Astrocyte (in vitro differentiated cells and primary cell): ENCODE data around the gene CAPZB. TPM values are rescaled to one million over a fixed set of nuclear protein-coding genes. Genes with fewer than 3 reads are reported as not detected.

ENCODE experiments used
- DNase-seq: peaks from one replicate; pipeline ENCODE4 v3.0.0-alpha.2; 2010; ENCODE audit warnings: low read depth
- FAIRE-seq: peaks from 2 replicates; lab custom pipeline; 2011; peaks lifted over from hg19 to GRCh38; lab: Jason Lieb, UNC
- H2AFZ ChIP-seq: 2 replicates; pipeline ENCODE4 v1.6.0; 2012; ENCODE audit warnings: low read depth, low read length, inconsistent platforms
- H3K27ac ChIP-seq: 2 replicates; pipeline ENCODE4 v1.5.1; 2011; ENCODE audit warnings: low read depth, low read length, inconsistent platforms
- H3K27me3 ChIP-seq: 2 replicates; pipeline ENCODE4 v1.6.0; 2011; ENCODE audit warnings: low read length, inconsistent platforms; ENCODE audit not compliant: insufficient read depth
- H3K36me3 ChIP-seq: 2 replicates; pipeline ENCODE4 v1.5.1; 2011; ENCODE audit warnings: low read length, inconsistent platforms; ENCODE audit not compliant: insufficient read depth
- H3K4me1 ChIP-seq: 2 replicates; pipeline ENCODE4 v1.5.1; 2011; ENCODE audit warnings: low read length, inconsistent platforms; ENCODE audit not compliant: insufficient read depth
- H3K4me2 ChIP-seq: 2 replicates; pipeline ENCODE4 v1.6.0; 2012; ENCODE audit warnings: low read length, inconsistent platforms
- H3K4me3 ChIP-seq: 2 replicates; pipeline ENCODE4 v1.5.1; 2011; ENCODE audit warnings: low read depth, mild to moderate bottlenecking, low read length, inconsistent platforms; ENCODE audit not compliant: insufficient read depth
- H3K79me2 ChIP-seq: 2 replicates; pipeline ENCODE4 v1.6.0; 2012; ENCODE audit warnings: mild to moderate bottlenecking, low read length, inconsistent platforms; ENCODE audit not compliant: insufficient read depth
- H3K9ac ChIP-seq: 2 replicates; pipeline ENCODE4 v1.6.0; 2012; ENCODE audit warnings: mild to moderate bottlenecking, low read length, inconsistent platforms
- H3K9me3 ChIP-seq: 2 replicates; pipeline ENCODE4 v1.5.1; 2012; ENCODE audit warnings: low read depth, mild to moderate bottlenecking, low read length, inconsistent platforms; ENCODE audit not compliant: insufficient read depth
- H4K20me1 ChIP-seq: 2 replicates; pipeline ENCODE4 v1.6.0; 2012; ENCODE audit warnings: low read length, inconsistent platforms; ENCODE audit not compliant: insufficient read depth
- H3K27ac Mint-ChIP-seq: one replicate; pipeline ENCODE4 v1.8.0; 2021; ENCODE audit warnings: mild to moderate bottlenecking, mixed read lengths; ENCODE audit not compliant: unreplicated experiment
- H3K27me3 Mint-ChIP-seq: one replicate; pipeline ENCODE4 v1.8.0; 2021; ENCODE audit warnings: low read depth, mixed read lengths; ENCODE audit not compliant: unreplicated experiment
- H3K36me3 Mint-ChIP-seq: one replicate; pipeline ENCODE4 v1.8.0; 2021; ENCODE audit warnings: low read depth, mixed read lengths; ENCODE audit not compliant: unreplicated experiment
- H3K4me1 Mint-ChIP-seq: one replicate; pipeline ENCODE4 v1.8.0; 2021; ENCODE audit warnings: low read depth, mixed read lengths; ENCODE audit not compliant: unreplicated experiment
- H3K4me3 Mint-ChIP-seq: one replicate; pipeline ENCODE4 v1.8.0; 2021; ENCODE audit warnings: mild to moderate bottlenecking, moderate library complexity, mixed read lengths; ENCODE audit not compliant: unreplicated experiment
- H3K9me3 Mint-ChIP-seq: one replicate; pipeline ENCODE4 v1.8.0; 2021; ENCODE audit warnings: mild to moderate bottlenecking, mixed read lengths; ENCODE audit not compliant: unreplicated experiment
- EZH2 ChIP-seq: IDR thresholded peaks from 2 replicates; pipeline ENCODE4 v1.6.1; 2012; ENCODE audit warnings: mild to moderate bottlenecking, low read length, inconsistent platforms; ENCODE audit not compliant: insufficient read depth
- total RNA-seq: library from RNA; stranded (reverse); gene quantifications from 2 replicates; pipeline ENCODE4 v1.2.1, GENCODE V29; 2021
- TF ChIP-seq, protein P1 (sequence below): IDR thresholded peaks from 2 replicates; pipeline ENCODE4 v1.5.1; 2011; ENCODE audit warnings: low read depth, mild to moderate bottlenecking, inconsistent platforms, low read length, moderate library complexity; ENCODE audit not compliant: insufficient read depth

CAPZB gene
- total RNA-seq, 1 donor from 2014 or later = 458 TPM

DNA sequence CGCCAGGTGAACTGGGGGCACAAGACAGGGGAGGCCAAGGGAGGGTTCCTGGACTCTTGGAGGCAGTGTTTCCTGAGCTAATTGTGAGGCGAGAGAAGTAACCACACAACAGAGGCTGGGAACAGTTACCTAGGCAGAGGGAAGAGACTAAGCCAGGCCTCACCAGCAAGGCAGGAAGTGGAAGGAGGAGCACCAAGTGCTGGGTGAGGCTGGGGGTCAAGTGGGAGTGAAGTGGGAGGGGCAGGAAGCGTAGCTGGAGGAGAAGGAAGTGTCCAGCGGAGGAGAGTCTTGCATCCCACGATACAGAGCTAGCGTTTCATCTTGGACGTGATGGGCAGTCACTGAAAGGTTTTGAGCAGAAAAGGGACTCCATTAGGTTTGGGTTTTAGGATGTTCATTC is 48.3 kb upstream of the CAPZB start:
- no peaks in the 10 kb centered on the region for H3K4me1 Mint-ChIP-seq

DNA sequence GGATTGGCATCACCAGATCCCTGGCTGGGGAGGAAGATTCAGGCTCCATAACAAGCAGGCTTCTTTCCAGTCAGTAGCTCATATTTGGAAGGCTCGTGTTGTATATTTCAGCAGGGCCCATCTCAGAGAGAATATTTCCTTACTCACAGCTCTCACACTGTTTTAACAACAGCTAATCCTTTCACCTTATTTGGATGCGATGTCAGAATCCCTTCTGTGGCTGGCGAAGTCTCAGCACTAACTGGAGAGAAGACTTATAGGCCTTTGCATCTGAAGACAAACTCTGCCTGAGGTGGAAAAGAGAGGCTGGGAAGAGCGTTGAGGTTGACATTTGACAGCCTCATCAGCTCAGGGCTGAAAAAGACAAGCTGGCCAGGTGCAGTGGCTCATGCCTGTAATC is 47.2 kb upstream of the CAPZB start:
- Histone ChIP-seq H3K4me3 (no peak overlapping the region), H4K20me1 (no peaks in the 10 kb centered on the region), H3K9ac (no peak overlapping the region), H3K27ac (no peak overlapping the region), H3K36me3 (no peaks in the 10 kb centered on the region), H3K79me2 (no peaks in the 10 kb centered on the region), H3K4me1 (no peaks in the 10 kb centered on the region), H2AFZ (no peak overlapping the region), H3K27me3 (no peaks in the 10 kb centered on the region), H3K4me2 (no peak overlapping the region), H3K9me3 (peaks cover 3% of the 10 kb centered on the region)
- H3K4me3 Mint-ChIP-seq = no peak overlapping the region
- peaks cover 8% of the 10 kb centered on the region for H3K9me3 Mint-ChIP-seq
- H3K27me3 Mint-ChIP-seq = peaks cover 2% of the 10 kb centered on the region
- FAIRE-seq = no peak
- H3K4me1 Mint-ChIP-seq = no peaks in the 10 kb centered on the region
- no peak for DNase-seq
- TF ChIP-seq EZH2 = no peak
- TF ChIP-seq, protein P1, sequence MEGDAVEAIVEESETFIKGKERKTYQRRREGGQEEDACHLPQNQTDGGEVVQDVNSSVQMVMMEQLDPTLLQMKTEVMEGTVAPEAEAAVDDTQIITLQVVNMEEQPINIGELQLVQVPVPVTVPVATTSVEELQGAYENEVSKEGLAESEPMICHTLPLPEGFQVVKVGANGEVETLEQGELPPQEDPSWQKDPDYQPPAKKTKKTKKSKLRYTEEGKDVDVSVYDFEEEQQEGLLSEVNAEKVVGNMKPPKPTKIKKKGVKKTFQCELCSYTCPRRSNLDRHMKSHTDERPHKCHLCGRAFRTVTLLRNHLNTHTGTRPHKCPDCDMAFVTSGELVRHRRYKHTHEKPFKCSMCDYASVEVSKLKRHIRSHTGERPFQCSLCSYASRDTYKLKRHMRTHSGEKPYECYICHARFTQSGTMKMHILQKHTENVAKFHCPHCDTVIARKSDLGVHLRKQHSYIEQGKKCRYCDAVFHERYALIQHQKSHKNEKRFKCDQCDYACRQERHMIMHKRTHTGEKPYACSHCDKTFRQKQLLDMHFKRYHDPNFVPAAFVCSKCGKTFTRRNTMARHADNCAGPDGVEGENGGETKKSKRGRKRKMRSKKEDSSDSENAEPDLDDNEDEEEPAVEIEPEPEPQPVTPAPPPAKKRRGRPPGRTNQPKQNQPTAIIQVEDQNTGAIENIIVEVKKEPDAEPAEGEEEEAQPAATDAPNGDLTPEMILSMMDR = no peak
- H3K36me3 Mint-ChIP-seq = no peaks in the 10 kb centered on the region
- no peak overlapping the region for H3K27ac Mint-ChIP-seq

More for the DNA sequence above, 48.3 kb upstream of the CAPZB start:
- no peaks in the 10 kb centered on the region for H3K79me2 ChIP-seq
- no peaks in the 10 kb centered on the region for H4K20me1 ChIP-seq
- H2AFZ ChIP-seq = no peak overlapping the region
- H3K27ac Mint-ChIP-seq = no peak overlapping the region
- no peak for FAIRE-seq
- peaks cover 3% of the 10 kb centered on the region for H3K9me3 ChIP-seq
- no peaks in the 10 kb centered on the region for H3K4me1 ChIP-seq
- peaks cover 2% of the 10 kb centered on the region for H3K27me3 Mint-ChIP-seq
- DNase-seq = no peak
- no peak overlapping the region for H3K9ac ChIP-seq
- H3K36me3 Mint-ChIP-seq = no peaks in the 10 kb centered on the region
- TF ChIP-seq EZH2 = no peak
- TF ChIP-seq, protein P1 = no peak
- H3K36me3 ChIP-seq = no peaks in the 10 kb centered on the region
- H3K27me3 ChIP-seq = no peaks in the 10 kb centered on the region
- no peak overlapping the region for H3K27ac ChIP-seq
- H3K4me3 Mint-ChIP-seq = no peak overlapping the region
- H3K9me3 Mint-ChIP-seq = peaks cover 8% of the 10 kb centered on the region
- H3K4me2 ChIP-seq = no peak overlapping the region
- no peak overlapping the region for H3K4me3 ChIP-seq

DNA sequence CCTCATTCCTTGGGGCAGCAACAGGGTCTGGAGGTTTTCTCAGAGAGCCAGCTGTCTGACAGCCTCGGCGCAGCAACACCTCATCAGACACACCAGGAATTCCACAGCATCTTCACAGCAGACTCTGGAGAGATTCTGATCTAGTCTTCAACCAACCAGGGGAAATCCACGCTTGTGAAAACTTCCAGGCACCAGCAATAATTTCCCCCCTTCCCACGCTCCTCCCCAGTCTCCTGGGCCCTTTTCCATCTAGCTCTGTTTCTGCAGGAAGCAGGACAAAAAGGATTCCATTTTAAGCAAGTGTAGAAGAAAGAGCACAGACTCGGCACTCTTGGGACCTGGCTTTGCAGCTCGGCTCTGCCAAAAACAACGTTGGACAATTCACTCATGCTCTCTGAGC is 44.3 kb upstream of the CAPZB start:
- FAIRE-seq (no peak), DNase-seq (no peak)
- Histone ChIP-seq H3K4me1 (no peaks in the 10 kb centered on the region), H3K4me2 (no peak overlapping the region), H3K9ac (no peak overlapping the region), H2AFZ (no peak overlapping the region), H3K27me3 (no peaks in the 10 kb centered on the region), H3K36me3 (no peaks in the 10 kb centered on the region), H4K20me1 (no peaks in the 10 kb centered on the region), H3K4me3 (no peak overlapping the region), H3K79me2 (no peaks in the 10 kb centered on the region), H3K27ac (no peak overlapping the region), H3K9me3 (peaks cover 3% of the 10 kb centered on the region)
- peaks cover 4% of the 10 kb centered on the region for H3K9me3 Mint-ChIP-seq
- H3K4me1 Mint-ChIP-seq = no peaks in the 10 kb centered on the region
- no peak overlapping the region for H3K4me3 Mint-ChIP-seq
- no peaks in the 10 kb centered on the region for H3K36me3 Mint-ChIP-seq
- H3K27ac Mint-ChIP-seq = no peak overlapping the region
- TF ChIP-seq, protein P1 = no peak
- no peak for TF ChIP-seq EZH2
- peaks cover 2% of the 10 kb centered on the region for H3K27me3 Mint-ChIP-seq
